GM20431 (cell line): ENCODE measurements around the gene RBFOX2.

ENCODE experiments used
- in situ Hi-C: fragments of 300-500 bp; cut with MseI, MboI; formaldehyde crosslinking; loops from one replicate; pipeline ENCODE4 v1.15.0; 2020; ENCODE audit warnings: low sequenced_read_pairs; ENCODE audit not compliant: unreplicated experiment

The RBFOX2 gene

DNA sequence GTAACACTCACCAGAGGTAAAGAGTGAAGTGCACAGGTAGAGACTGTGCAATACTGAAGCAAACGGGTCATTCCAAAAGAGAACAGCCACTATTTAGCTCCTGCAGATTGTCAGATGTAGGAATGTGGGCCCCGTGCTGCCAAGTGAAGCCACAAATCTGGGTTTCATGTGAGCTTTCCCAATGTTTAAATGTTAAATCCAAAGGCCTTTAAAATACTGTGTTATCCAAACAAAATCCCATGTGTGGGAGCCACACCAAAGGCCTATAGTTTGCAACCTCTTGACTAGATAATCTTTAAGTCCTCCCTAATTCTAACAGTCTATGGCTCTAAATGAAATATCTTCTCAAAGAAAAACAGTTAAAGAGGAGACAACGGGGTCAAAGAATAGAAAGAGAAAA is 43.3 kb downstream of the RBFOX2 start:
- in situ Hi-C loops, result no loop called here

- in situ Hi-C loops, result no loop called here
Measured at GRCh38 chr22:35984183-35985175, 44.1 kb downstream of the RBFOX2 start.

DNA sequence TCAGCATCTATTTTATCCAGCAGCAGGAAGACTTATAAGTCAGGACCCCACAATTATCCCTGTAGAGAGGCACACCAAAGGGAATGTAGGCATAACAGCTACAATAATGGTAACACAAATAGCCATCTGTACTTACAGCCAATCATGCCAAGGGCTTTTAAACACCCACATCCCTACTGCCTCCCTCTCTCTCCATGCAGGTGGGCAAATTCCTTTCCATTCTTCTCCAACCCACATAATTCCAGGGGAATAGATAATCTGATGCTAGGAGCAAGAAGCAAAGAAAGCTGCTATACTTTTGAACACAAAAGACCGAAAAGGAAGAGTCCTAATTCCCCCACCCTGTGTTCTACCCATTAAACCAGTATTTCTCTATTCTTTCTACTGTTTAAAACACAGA is 46.7 kb downstream of the RBFOX2 start:
- in situ Hi-C loops, result no loop called here

DNA sequence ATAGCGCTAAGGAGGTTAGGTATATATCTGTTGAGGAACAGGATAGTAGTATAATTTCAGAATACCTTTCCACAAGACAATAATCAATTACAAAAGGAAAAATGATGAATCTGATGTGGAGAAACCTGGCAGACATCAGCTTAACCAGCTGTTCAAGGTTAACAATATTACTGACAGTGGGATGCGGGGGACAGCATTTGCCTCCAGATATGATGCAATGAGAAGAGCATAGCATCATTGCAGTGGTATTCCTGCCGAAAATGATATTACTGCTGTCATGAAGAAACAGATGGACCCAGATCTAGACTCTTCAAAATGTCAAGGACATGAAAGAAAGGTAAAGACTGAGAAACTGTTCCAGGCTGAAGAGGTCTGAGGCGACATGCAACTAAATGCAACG is 49.7 kb downstream of the RBFOX2 start:
- in situ Hi-C loops, result no loop called here

GRCh38 chr22:35978201-35978600 is 50.4 kb downstream of the RBFOX2 start:
- in situ Hi-C loops, result no loop called here

- in situ Hi-C loops, result no loop called here
Measured at GRCh38 chr22:35977136-35977535, 51.5 kb downstream of the RBFOX2 start.

- in situ Hi-C loops, result no loop called here
Measured at GRCh38 chr22:35973388-35973787, 55.2 kb downstream of the RBFOX2 start.

GRCh38 chr22:35972559-35972958 is 56.1 kb downstream of the RBFOX2 start:
- in situ Hi-C loops, result no loop called here

DNA sequence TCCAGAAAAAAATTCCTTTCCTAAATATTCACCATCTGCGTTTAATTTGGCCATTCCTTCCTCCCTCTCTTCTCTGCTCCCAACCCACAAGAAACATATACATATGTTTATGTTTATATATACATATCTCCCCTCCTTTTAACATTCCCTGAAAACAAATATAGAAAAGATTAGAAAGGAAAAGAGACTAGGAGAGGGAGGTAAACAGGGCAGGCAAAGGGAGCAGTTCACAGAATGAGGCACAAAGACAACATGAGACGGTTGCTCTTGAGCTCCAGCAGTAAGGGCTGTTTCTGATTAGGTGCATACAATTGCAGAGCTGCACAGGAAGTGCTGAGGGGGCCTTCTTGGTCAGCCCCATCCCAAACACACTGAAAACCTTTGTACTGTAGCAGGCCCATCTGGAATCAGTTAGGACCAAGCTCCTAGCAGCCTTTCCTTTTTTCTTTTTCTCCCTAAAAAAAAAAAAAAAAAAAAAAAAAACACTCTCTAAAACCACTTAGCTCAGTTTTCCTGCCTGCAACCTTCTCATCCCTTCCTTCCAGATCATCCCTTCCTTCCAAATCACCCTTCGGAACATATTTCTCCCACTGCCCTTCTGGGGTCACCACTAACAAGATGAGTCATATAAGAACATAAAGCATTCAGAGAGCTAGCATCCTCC is 57.0 kb downstream of the RBFOX2 start:
- in situ Hi-C loops, result no loop called here

GRCh38 chr22:35970616-35971455 is 57.8 kb downstream of the RBFOX2 start:
- in situ Hi-C loops, result no loop called here

- in situ Hi-C loops, result no loop called here
Measured at GRCh38 chr22:35967046-35967397, 61.6 kb downstream of the RBFOX2 start.

- in situ Hi-C loops, result no loop called here
Measured at GRCh38 chr22:35966314-35967045, 62.1 kb downstream of the RBFOX2 start.

- in situ Hi-C loops, result no loop called here
Measured at GRCh38 chr22:35963237-35963810, 65.3 kb downstream of the RBFOX2 start.

DNA sequence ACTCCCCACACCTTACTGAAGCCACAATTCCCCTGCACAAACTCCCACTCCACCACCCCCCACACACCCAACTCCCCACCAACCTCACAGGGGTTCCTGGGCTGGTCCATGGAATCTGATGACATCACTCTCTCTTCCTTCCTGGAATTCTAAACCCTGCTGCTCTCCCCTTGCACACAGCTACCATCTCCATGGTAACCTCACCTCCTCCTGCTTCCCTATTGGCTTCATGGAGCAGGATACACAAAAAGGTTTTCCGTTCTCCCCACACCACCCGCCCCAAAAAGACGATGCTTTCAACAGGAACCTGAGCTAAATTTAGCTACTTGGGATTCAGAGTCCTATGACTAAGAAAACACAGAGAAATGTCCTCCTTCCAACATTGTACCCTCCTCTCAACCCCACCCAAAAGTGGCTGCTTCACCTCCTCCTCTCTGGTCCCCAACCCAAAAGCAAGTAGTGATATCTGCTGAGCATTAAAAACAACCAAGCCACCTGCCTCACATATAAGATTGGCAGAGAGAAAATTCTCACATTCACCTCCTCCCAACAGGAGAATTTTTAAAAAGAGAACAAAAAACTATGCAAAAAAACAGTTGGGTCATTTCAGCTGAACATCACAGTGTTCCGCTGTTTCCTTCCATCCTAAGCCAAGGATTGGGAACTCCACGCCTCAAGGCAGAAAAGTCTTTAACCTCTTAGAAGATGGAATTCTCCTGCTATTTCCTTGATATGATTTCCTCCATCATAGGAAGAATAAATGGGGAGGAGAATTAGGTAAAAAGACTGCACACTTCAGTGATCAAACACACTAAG is 66.9 kb downstream of the RBFOX2 start:
- in situ Hi-C loops, result no loop called here

DNA sequence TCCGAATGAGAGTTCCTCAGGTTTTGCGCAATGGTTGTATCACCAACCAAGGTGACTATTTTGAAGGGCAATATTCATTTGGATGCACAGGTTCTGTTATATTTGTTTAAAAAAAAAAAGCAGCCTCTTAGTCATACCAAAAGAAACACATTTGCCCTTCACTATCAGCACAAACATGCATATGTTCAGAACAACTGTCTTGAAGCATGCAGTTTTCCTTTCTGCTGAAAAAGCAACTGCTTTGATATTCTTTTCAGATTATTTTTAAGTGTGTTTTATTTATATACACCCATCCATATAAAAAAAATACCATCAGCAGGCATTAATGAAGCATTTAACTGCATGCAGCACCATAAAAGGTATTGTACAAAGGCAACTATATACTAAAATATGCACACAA is 67.8 kb downstream of the RBFOX2 start:
- in situ Hi-C loops, result no loop called here

DNA sequence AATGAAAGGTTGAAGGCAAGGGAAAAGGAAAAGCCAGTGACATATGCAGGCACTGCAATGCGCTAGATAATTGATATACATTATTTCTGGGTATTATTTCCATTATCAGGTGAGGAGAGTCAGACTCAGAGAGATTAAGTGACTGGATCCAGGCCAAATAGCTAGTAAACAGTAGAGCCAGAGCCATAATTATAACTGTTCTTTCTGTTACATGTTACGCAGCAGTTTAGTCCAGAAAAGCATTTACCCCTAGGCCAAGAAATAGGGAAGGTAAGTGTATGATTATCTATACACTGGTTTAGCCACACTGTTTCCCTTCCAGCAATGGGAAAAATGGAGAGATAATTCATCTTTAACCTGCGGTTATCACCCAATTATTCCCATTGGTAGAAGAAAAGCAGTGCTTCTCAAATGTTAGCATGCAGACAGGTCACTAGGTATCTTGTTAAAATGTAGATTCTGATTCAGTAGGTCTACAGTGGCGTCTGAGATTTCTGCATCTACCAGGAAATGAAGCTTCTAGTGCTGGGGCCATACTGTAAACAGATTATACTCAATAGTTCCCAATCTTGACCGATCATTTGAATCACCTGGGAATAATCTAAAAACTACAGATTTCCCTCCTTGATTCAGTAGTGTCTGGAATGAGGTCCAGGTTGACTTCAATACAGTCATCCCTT is 69.4 kb downstream of the RBFOX2 start:
- in situ Hi-C loops, result no loop called here

GRCh38 chr22:35958334-35958733 is 70.3 kb downstream of the RBFOX2 start:
- in situ Hi-C loops, result no loop called here

GRCh38 chr22:35957589-35957988 is 71.0 kb downstream of the RBFOX2 start:
- in situ Hi-C loops, result no loop called here
